GM10266 (cell line): Measurements from ENCODE around the gene ALCAM.

ENCODE experiments used
- DNase-seq: peaks from one replicate; pipeline ENCODE4 v3.0.0; 2012; ENCODE audit errors: extremely low spot score
- TF ChIP-seq, protein P1 (sequence below): IDR thresholded peaks from 2 replicates; pipeline ENCODE4 v1.5.1; 2012; ENCODE audit warnings: mild to moderate bottlenecking, low read depth; ENCODE audit not compliant: control insufficient read depth, insufficient read depth; ENCODE audit errors: missing control alignments

ALCAM gene

DNA sequence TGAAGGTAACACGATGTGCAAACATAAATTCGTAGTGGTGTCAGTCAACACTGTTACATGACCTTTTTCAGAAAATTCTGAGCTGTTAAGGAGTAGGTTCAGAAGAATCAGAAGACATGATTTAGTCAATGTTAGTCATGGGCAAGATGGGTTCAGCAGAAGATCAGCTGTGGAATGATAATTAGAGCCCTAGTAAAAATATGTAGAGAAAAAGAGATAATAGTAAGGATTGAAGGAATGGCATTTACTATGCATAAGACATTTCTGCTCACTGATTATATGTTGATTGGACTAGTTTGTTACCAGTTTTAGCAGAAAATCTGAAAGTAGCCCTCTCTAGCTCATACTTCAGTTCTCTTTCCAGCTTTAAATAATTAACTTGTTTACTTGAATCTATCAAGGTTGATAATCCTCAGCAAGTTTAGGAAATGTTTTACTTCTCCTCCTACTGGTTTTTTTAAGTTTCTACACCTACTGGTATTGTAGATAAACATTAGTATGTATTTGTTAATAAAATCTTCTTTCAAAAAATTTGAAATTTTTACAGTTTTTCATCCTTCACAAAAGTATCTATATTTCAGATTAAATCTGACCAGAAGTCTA, 98.6 kb downstream of the ALCAM start:
- no peak for DNase-seq
- TF ChIP-seq, protein P1, sequence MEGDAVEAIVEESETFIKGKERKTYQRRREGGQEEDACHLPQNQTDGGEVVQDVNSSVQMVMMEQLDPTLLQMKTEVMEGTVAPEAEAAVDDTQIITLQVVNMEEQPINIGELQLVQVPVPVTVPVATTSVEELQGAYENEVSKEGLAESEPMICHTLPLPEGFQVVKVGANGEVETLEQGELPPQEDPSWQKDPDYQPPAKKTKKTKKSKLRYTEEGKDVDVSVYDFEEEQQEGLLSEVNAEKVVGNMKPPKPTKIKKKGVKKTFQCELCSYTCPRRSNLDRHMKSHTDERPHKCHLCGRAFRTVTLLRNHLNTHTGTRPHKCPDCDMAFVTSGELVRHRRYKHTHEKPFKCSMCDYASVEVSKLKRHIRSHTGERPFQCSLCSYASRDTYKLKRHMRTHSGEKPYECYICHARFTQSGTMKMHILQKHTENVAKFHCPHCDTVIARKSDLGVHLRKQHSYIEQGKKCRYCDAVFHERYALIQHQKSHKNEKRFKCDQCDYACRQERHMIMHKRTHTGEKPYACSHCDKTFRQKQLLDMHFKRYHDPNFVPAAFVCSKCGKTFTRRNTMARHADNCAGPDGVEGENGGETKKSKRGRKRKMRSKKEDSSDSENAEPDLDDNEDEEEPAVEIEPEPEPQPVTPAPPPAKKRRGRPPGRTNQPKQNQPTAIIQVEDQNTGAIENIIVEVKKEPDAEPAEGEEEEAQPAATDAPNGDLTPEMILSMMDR: no peak

DNA sequence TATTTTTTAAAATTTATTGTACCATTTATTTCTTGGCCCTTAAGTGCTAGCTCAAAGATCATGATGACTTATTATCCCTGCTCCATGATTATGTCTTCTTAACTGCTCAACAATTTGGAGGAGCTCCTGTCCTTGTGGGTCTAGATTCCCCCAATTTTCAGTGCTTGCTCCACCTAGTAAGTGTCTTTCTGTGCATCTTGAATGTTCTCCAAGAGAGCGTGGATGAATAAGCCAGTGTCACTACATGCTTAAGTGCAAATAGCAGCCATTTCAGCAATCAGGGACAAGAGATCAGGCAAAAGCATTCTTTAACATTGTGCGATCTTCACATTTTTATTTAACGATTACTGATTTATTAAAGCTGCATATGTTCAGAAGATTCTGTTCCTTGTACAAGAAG, 99.4 kb downstream of the ALCAM start:
- DNase-seq: no peak
- TF ChIP-seq, protein P1: no peak

DNA sequence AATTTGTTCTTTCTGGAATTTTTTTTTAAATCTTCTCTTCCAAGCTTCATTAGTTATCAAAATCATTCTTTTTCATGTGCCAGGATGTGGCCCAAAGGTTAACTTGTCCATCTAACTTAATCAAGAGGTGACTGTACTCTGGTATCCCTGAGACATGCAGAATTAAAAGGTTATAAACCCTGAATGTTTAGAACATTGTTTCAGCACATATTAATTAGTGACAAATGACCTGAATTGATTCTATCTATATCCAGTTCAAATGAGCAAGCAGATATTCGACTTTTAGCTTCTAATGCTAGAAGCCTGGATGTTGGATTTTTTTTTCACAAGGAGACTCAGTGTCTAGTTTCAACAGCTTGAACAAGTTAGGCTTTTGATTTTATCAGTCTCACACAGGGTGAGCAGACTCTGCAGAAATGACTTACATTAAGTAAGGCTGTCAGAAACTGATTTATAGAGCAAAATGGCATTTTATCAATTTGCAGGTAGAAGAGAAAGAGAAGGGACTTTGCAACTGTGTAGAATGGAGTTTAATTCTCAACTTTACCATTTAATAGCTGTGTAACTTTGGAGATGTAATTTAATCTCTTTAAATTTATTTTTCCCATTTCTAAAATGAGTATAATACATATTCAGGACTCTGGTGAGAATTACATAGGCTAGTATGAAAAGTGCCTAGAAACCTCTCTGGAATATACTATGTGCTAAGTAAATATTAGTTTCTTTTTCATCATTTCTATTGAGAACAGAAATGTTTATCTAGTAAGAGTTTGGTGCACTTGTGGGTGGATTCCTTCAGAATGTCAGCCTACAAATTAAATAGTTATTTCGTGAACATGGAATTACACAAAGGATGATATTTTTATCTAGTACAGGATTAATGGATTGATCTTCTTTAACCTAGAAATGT, 100.0 kb downstream of the ALCAM start:
- TF ChIP-seq, protein P1: no peak
- DNase-seq: no peak

DNA sequence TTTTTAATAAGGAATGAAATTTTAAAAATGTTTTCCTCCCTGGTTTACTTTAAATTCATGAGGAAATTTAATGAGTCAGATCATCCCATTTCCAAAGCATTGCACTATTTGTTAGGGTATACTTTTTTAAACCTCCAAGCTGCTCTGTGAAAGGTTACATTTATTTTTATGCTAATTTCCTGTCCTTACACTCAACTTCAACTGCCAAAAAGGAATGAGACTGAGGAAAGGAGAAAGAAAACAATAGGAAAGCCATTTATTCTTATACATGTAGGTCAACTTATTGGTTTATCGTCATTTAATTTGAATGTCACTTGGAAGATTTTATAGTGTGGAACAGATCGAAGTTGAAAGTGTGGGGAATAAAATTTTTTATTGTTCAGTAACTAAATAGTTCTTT, 104.1 kb downstream of the ALCAM start:
- TF ChIP-seq, protein P1: no peak
- no peak for DNase-seq

DNA sequence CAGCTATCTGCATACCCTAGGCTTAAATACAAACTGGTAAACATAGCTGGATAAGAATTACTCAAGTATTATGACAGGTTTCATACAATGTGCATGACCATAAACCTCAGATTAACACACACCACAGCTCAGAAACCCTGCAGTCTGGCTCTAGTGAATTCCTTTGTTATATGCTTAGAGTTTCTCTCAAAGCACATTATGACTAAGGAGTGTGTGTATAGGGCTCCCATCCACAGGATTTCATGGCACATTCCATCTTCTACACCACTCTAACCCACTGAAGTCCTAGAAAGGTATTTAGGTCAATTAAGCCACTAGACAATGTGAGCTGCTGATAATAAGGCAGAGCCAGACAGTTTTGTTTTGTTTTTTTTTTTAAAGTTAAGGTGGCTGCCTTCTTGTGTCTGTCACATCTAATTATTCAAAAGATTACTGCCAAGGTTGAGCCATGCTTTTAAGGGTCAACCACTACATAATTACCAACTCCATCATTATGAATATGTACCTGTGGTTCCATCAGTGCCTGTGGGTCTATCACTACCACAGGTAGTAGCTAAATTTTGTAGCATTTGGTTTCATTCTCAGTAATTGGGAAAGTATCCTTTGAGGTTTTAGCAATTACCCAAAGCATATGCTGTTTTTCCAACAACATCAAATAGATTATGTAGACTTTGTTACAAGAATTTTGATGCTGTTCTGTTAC, 107.0 kb downstream of the ALCAM start:
- TF ChIP-seq, protein P1: no peak
- no peak for DNase-seq

DNA sequence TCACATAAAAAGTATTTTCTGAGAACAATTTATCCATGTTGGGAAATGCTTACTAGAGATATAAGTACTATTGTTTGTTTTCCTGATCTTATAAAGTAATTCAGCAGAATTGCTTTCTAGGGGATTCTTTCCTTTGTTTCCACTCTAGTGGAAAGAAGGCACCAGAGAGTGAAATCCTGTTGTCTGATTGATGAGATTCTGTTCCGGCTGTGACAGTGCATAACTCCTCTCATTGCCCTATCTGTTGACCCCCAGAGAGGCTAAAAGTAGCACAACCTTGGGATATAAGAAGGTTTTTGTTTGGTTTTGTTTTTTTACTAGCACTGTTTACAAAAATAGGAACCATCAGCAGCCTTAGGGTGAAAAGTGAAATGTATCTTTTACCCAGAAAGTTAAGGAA, 114.1 kb downstream of the ALCAM start:
- TF ChIP-seq, protein P1: no peak
- no peak for DNase-seq
